ENCODE data around the gene C2CD2L. TPM values are rescaled to one million over a fixed set of nuclear protein-coding genes. Genes with fewer than 3 reads are reported as not detected.

The C2CD2L gene
- total and polyA plus RNA-seq, 2 of the 13 experiments (the other 11 are each of a cell fraction or from before 2014, with no cell fraction given) = 3.7 to 5.5 TPM

DNA sequence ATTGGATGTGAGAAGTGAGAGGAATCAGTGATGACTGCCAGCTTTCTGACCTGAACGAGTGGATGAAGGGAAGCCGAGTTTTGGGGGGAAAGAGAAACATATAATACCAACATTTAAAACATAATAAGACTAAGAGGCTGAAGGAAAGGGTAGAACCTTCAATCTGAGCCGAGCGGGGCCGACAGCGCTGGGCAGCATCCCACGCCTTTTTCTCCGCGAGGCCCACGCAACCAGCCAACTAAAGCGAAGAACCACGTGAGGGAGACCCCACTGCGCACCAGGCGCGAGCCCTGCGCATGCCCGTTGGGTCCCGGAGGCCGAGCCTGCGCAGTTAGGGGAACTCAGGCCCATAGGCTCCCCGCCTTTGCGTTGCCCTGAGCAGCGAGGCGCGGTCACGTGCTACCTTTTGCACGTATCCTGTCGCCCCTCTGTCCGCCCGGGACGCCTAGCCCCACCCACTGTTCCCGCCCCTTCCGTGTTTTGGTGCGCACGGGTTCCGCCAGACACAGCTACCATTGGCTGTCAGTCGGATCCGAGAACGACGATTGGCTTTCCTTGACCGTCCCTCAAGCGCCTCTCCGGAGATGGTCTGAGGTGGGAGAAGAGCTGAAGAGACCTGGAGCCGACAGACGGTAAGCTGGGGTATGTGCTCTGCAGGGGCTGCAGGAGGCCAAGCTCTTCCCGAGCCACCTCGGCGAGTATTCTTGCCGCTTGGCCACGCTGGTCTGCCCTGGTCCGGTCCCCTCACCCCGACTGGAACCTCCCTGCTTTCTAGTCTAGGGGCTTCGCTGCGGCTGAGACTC lies 14.1 kb downstream of the C2CD2L start, which contains the start of gene HINFP (continued):
- peak; percentile 72; the same call in 1 of the 2 replicates for TF ChIP-seq EEA1 (CRISPR knock-in tag; IDR thresholded peaks at IDR 0.05; ENCODE audit: borderline replicate concordance)
- peak; percentile 85; the same call in 1 of the 2 replicates for TF ChIP-seq ZNF773 (CRISPR knock-in tag; IDR thresholded peaks at IDR 0.05; ENCODE audit: borderline replicate concordance)
- peak; percentile 96 for TF ChIP-seq HNRNPLL (IDR thresholded peaks at IDR 0.05; ENCODE audit: low read depth, low read length, poor library complexity, severe bottlenecking)
- TF ChIP-seq CHD2 (IDR thresholded peaks at IDR 0.05; ENCODE audit: low read depth, low read length) = no peak
- TF ChIP-seq REXO4 (CRISPR knock-in tag; IDR thresholded peaks at IDR 0.05; ENCODE audit: borderline replicate concordance) = no peak
- TF ChIP-seq, protein P1, sequence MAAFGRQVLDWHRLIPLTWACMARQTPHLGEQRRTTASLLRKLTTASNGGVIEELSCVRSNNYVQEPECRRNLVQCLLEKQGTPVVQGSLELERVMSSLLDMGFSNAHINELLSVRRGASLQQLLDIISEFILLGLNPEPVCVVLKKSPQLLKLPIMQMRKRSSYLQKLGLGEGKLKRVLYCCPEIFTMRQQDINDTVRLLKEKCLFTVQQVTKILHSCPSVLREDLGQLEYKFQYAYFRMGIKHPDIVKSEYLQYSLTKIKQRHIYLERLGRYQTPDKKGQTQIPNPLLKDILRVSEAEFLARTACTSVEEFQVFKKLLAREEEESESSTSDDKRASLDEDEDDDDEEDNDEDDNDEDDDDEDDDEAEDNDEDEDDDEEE (CRISPR knock-in tag; IDR thresholded peaks at IDR 0.05) = no peak
- peak; percentile 89 for TF ChIP-seq MXD4 (CRISPR knock-in tag; IDR thresholded peaks at IDR 0.05)
- no peak for TF ChIP-seq TAF15 (IDR thresholded peaks at IDR 0.05; ENCODE audit: low read depth, low read length, poor library complexity, severe bottlenecking)
- peak; percentile 76; the same call in 1 of the 2 replicates for TF ChIP-seq SALL1 (CRISPR knock-in tag; IDR thresholded peaks at IDR 0.05)
- peak; percentile 62 for TF ChIP-seq CREB1 (IDR thresholded peaks at IDR 0.05)
- peak; percentile 63; the same call in 1 of the 2 replicates for TF ChIP-seq CREB1 (CRISPR knock-in tag; IDR thresholded peaks at IDR 0.05)
- peak; percentile 91 for TF ChIP-seq SMYD3 (CRISPR knock-in tag; IDR thresholded peaks at IDR 0.05)
- TF ChIP-seq, protein P2, sequence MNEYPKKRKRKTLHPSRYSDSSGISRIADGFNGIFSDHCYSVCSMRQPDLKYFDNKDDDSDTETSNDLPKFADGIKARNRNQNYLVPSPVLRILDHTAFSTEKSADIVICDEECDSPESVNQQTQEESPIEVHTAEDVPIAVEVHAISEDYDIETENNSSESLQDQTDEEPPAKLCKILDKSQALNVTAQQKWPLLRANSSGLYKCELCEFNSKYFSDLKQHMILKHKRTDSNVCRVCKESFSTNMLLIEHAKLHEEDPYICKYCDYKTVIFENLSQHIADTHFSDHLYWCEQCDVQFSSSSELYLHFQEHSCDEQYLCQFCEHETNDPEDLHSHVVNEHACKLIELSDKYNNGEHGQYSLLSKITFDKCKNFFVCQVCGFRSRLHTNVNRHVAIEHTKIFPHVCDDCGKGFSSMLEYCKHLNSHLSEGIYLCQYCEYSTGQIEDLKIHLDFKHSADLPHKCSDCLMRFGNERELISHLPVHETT (CRISPR knock-in tag; conservative IDR thresholded peaks at IDR 0.05) = no peak
- no peak for TF ChIP-seq TCF7 (IDR thresholded peaks at IDR 0.05; ENCODE audit: low read depth)
- TF ChIP-seq HNF4G (IDR thresholded peaks at IDR 0.05; ENCODE audit: borderline replicate concordance, low read depth, low read length) = no peak; the same call in 1 of the 2 replicates
- no peak; the same call in 1 of the 2 replicates for TF ChIP-seq HNF4G (CRISPR knock-in tag; IDR thresholded peaks at IDR 0.05; ENCODE audit: borderline replicate concordance, low read depth)
- peak; percentile 88; the same call in 1 of the 2 replicates for TF ChIP-seq YEATS2 (CRISPR knock-in tag; IDR thresholded peaks at IDR 0.05; ENCODE audit: borderline replicate concordance)
- TF ChIP-seq, protein P3, sequence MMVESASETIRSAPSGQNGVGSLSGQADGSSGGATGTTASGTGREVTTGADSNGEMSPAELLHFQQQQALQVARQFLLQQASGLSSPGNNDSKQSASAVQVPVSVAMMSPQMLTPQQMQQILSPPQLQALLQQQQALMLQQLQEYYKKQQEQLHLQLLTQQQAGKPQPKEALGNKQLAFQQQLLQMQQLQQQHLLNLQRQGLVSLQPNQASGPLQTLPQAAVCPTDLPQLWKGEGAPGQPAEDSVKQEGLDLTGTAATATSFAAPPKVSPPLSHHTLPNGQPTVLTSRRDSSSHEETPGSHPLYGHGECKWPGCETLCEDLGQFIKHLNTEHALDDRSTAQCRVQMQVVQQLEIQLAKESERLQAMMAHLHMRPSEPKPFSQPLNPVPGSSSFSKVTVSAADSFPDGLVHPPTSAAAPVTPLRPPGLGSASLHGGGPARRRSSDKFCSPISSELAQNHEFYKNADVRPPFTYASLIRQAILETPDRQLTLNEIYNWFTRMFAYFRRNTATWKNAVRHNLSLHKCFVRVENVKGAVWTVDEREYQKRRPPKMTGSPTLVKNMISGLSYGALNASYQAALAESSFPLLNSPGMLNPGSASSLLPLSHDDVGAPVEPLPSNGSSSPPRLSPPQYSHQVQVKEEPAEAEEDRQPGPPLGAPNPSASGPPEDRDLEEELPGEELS (CRISPR knock-in tag; IDR thresholded peaks at IDR 0.05) = no peak
- peak; percentile 73; the same call in 1 of the 2 replicates for TF ChIP-seq ZNF777 (CRISPR knock-in tag; IDR thresholded peaks at IDR 0.05)
- no peak for TF ChIP-seq NR2F6 (IDR thresholded peaks at IDR 0.05)
- TF ChIP-seq NR2F6 (CRISPR knock-in tag; IDR thresholded peaks at IDR 0.05) = peak; percentile 43; the same call in 1 of the 2 replicates
- TF ChIP-seq ZNF614 (CRISPR knock-in tag; IDR thresholded peaks at IDR 0.05; ENCODE audit: borderline replicate concordance) = peak; percentile 48; the same call in 1 of the 2 replicates
- TF ChIP-seq, protein P4, sequence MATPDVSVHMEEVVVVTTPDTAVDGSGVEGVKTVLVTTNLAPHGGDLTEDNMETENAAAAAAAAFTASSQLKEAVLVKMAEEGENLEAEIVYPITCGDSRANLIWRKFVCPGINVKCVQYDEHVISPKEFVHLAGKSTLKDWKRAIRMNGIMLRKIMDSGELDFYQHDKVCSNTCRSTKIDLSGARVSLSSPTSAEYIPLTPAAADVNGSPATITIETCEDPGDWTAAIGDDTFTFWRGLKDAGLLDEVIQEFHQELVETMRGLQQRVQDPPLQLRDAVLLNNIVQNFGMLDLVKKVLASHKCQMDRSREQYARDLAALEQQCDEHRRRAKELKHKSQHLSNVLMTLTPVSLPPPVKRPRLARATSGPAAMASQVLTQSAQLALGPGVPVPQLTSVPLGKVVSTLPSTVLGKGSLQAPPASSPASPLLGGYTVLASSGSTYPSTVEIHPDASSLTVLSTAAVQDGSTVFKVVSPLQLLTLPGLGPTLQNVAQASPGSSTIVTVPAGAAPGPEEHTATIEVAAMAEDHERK (CRISPR knock-in tag; IDR thresholded peaks at IDR 0.05; ENCODE audit: low read depth) = 0 out of 2 replicates have a peak, but pooled peaks have one; percentile 11

Measured in HepG2 (cell line).